NOMO-1 treated with DMSO at 0.1 percent for 48 hours (cell line): ENCODE results near the gene PSEN2.
"Not testable (repeated sequence)": the region's sequence is repeated elsewhere in the genome, so short reads cannot be mapped to it uniquely, and the experiment has no call there.

Experiments
- DNase-seq: peaks from one replicate; lab custom pipeline; 2025; ENCODE audit not compliant: unreplicated experiment; lab: John Stamatoyannopoulos, UW

Gene PSEN2

GRCh38 chr1:226908913-226909312, 38.5 kb downstream of the PSEN2 start:
- no peak for DNase-seq

- no peak for DNase-seq
Observed at GRCh38 chr1:226912587-226913176, 42.3 kb downstream of the PSEN2 start.

GRCh38 chr1:226915672-226915995, 45.2 kb downstream of the PSEN2 start:
- DNase-seq = no peak

DNA sequence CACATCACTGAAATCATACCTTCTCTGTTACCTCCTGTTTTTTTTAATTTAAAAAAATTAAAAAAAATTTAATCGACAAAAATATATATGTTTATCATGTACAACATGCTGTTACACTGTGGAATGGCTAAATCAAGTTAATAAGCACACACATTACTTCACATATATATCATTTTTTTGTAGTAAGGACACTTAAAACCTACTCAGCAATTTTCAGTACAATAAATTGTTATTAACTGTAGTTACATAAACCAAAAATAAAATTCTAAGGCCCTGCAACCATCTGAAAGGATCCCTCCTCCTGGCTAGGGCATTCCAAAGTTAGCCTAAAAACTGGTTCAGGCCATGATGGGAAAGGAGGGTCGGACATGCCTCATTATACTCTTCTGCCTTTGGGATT, 46.1 kb downstream of the PSEN2 start:
- no peak for DNase-seq

DNA sequence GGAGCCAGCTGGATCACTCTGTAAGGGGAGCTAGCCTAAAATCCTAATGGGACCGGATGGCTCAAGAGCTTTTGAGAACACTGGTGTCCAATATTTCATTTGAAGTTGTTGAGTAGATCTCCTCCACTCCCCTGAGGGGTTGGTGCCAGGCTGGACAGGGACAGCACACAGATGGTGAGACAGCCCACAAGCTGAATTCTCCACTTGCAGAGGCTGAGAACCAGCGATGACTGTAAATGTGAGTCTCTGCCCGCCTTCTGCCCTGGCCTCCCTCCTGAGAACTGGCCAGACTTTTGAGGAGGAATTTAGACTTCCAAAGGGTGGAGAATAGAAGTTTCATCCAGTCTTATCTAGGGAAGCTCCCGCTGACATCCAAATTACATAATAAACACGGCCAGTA, 49.2 kb downstream of the PSEN2 start:
- DNase-seq = no peak

GRCh38 chr1:226919995-226920394, 49.6 kb downstream of the PSEN2 start:
- no peak for DNase-seq

DNA sequence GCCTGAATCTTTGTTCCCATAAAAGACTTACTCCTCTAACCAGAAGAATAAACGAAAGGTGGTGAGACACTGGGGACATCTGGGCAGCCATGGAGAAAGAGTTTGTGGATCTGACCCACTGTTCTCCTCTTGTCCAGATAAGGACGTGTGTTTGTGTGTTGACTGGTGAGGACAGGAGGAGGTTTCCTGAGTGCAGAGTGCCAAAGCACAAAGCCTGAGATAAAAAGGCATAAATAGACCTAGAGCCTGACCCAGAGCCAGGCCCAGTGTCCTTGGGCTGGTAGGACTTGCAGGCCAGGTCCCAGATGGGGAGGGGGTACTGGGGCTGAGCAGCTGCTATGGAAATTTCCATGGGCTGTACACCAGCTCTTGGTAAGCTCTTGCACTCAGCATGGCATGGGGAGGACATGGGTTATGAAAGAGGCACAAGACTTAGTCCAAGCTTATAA, 50.1 kb downstream of the PSEN2 start:
- DNase-seq = no peak

DNA sequence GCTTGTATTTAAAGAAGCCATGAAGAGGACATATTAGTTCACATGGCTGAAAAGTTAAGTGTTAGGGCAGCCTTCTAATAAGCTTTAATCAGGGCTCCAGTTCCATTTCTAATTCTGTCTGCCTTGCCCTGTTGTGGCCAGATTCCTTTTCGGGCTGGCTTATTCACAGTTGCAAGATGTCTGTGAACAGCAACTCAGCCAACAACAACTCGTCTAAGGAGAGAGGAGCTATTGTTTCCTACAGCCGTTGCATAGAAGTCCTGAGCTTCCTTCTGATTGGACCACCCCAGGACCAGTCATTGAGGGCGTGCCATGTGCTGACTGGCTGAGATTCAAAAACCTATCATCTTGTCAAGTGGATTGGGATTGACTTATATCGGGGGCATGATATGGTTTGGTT, 51.1 kb downstream of the PSEN2 start:
- no peak for DNase-seq

DNA sequence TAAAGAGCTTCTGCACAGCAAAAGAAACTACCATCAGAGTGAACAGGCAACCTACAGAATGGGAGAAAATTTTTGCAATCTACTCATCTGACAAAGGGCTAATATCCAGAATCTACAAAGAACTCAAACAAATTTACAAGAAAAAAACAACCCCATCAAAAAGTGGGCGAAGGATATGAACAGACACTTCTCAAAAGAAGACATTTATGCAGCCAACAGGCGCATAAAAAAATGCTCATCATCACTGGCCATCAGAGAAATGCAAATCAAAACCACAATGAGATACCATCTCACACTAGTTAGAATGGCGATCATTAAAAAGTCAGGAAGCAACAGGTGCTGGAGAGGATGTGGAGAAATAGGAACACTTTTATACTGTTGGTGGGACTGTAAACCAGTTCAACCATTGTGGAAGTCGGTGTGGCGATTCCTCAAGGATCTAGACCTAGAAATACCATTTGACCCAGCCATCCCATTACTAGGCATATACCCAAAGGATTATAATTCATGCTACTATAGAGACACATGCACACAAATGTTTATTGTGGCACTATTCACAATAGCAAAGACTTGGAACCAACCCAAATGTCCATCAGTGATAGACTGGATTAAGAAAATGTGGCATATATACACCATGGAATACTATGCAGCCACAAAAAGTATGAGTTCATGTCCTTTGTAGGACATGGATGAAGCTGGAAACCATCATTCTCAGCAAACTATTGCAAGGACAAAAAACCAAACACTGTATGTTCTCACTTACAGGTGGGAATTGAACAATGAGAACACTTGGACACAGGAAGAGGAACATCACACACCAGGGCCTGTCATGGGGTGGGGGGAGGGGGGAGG, 59.1 kb downstream of the PSEN2 start:
- DNase-seq = not testable (repeated sequence)

DNA sequence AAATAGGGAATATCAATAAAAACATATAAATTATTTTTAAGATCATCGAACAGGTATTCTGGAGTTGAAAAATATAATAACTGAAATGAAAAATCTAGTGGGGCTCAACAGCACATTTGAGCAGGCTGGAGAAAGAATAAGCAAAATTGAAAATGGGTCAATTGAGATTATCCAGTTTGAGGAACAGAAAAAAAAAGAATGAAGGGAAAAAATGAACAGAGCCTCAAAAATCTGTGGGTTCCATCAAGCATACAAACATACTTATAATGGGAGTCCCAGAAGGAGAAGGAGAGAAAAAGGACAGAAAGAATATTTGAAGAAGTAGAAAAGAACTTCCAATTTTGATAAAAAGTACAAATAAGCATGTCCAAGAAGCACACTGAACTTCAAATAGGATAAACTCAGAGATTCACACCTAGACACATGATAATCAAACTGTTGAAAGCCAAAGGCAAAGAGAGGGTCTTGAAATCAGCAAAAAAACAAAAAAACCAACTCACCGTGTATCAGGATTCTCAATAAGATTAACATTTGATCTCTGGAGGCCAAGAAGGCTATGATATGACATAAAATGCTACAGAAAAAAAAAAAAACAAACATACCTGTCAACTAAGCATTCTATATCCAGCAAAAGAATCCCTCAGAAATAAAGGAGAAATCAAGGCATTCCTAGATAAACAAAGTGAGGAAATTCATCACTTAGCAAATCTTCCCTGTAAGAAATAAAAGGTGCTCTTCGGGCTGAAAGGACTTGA, 64.2 kb downstream of the PSEN2 start:
- DNase-seq = no peak

DNA sequence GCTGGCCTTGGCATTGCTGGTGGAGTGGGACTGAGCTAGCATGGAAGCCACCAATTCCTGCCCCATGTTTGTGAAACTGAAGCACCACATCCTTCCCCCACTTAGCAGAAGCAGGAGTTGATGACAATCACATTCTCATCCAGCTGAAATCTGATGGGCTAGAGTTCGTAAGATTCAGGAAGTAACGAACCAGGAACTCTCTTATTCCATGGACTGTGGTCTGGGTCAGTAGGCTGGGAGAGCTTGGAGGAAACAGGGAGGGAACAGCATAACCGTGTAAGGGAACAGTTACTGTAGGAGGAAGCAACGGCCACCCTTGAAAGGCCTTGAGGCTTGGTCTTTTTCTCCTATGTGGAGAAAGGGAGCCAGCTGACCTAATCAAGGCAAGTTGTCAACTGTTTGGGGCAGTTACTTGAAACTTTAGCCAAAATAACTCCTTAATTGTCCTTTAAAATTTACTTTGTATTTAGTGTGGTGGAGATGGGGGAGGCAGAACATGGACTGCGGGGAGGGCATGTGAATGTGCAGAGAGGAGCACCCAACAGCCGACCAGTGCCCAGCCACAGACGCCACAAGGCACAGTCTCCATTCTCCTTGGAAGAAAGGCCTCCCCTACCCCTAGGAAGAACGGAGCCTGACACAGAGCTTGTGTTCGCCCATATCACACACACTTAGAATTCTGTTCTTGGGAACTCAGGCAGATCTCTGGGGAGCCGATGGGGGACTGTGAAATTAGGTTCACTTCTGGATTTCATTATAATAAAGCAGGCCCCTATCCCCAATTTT, 67.7 kb downstream of the PSEN2 start:
- peak; percentile 11 for DNase-seq

DNA sequence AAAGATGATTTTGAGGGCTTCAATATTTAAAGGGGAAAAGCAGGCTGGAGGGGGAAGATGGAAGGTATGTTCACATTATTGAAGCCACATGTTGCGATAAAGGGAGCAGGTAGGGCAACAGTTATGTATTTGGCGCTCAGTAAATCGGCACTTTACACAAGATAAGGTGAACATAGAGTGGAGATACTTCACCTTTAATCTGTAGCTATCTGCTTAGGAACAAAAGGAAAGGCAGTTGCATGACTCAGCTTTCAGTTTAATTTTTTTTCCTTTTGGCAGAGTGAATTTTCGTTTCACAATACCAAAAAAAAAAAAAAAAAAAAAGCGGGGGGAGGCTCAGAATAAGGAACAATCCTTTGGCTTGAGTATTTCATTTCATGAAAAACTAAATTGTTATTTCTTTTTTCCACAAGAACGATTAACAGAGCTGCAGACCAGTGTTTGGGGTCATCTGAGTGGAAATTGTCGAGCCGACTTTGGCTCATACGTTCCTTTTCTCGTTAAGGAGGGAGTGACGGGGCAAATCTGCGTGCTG, 68.6 kb downstream of the PSEN2 start:
- peak; percentile 70 for DNase-seq

DNA sequence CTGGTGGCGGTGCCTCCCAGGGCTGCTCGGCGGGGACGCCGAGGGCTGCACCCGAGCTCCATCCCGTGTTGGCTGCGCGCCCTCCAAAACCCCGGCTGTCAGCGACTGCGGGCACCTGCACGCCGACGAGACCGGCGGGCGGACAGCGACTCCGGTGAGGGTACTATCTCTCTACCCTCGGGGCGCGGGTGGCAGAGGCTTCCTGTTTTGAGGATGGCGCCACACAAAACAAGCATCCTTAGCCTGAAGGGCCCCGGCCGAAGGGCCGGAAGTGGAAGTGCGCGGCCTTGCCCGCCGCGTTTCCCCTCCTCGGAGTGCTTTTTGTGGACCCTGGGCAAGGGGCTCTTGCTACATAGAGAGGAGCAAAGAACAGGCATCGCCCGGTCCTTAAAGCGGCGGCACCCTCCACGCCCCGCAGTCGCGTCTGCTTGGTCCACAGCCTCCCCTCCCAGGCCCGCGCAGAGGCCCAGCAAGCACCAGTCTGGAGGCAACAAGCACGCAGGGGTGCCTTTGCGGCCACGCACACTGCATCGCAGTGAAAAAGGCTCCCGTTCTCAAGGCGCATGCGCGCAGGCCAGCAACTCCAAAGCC, 69.1 kb downstream of the PSEN2 start:
- peak; percentile 73 for DNase-seq

DNA sequence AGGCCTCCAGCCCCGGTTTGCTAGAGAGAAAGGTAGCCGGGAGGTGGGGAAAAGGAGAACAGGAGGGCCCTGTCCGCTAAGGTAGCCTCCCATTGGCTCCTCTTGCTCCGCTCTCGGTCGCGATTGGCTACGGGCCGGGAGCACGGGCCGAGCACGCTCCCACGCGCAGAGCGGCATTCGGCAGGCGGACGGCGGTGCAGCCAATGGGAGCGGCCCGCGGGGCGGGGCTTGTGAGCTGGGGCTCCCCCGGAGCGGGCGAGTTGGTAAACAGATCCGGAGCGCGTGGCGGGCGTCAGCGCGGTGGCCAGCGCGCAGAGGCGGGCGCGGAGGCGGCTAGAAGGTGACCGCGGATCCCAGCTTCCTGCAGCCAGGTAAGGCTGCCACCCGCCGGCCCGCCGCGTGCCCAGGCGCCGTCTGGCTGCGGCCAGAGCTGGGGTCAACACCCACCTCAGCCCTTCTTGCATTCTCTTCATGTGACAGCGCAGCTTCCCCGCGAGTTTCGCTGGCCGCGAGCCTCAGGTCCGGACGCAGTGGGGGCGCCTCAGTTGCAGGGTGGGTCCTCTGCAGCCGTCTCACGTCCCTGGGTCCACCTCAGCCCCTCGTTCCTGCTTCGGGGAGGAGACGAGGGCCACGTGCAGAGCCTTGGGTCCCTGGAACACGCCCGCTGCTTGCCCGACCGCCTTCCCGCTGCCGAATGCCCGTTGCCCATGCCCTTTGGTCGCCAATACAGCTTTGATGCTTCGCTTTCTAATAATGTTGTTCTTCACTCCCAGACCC, 69.8 kb downstream of the PSEN2 start, which contains the start of gene COQ8A:
TSS of gene COQ8A (plus strand) at position 266 of the 777 bp plus-strand sequence. CDS start 21,092 bp downstream, outside the sequence.
- peak; percentile 99 for DNase-seq

DNA sequence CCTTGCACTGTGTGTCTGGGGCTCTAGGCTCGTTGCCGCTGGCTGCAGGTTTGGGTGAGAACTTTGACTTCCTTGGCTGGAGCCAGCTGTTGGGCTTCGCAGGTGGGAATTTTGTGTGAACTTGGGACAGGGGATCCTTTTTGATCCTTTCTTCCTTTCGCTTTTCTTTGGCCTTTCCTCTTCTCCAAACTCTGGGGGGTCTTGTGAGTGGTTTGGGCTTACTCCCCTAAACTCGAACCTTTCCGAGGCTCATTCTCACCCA, 70.3 kb downstream of the PSEN2 start:
- DNase-seq = no peak

DNA sequence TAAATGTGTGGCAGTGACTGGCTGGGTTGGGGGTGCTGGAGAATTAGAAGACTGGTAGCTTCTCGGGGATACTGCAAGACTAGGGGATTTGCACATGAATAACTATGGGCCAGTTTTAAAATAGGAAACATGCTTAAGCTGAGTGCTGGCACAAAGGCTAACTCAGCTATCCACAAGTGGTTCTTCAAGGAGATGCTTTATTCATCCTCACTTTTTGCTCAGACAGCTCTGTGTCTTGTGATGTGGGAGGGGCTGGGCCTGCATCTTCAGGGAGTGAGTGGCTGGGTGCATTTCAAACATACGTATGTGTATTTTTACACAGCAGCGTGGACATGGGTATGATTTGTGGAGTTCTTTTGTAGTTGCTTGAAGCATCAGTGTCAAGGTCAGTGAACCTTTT, 72.0 kb downstream of the PSEN2 start:
- DNase-seq = no peak

- DNase-seq = no peak
Observed at GRCh38 chr1:226943156-226943555, 72.7 kb downstream of the PSEN2 start.

DNA sequence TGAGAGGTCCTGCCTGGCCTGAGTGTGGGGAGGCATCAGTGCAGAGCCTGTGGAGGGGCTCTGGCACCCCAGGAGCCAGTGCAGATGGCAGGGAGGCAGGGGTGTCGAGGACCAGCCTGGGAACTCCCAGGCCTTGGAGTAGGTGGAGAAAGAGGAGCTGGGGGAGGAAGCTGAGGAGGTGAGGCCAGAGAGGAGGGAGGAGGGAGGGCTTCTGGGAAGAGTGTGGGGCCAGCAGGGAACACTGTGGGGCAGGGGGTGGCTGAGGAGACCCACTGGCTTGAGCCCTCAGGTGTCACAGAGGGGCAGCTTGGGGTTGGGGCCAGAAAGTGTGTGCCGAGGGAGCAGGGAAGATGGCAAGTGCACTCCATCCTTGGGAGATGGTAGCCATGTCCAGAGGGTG, 73.5 kb downstream of the PSEN2 start:
- DNase-seq = no peak

GRCh38 chr1:226945106-226945857, 74.9 kb downstream of the PSEN2 start:
- DNase-seq = no peak
